Mucosa of stomach (tissue), 1 donor: Measurements from ENCODE around the gene COL8A1.

Experiments used
- H3K27me3 ChIP-seq: one replicate; pipeline ENCODE4 v1.7.0; 2013; ENCODE audit warnings: mild to moderate bottlenecking, low read length; ENCODE audit not compliant: control insufficient read depth, insufficient read depth
- H3K36me3 ChIP-seq: one replicate; pipeline ENCODE4 v1.7.0; 2013; ENCODE audit warnings: low read length; ENCODE audit not compliant: control insufficient read depth, insufficient read depth
- H3K4me1 ChIP-seq: one replicate; pipeline ENCODE4 v1.7.0; 2013; ENCODE audit warnings: mild to moderate bottlenecking, low read length; ENCODE audit not compliant: control insufficient read depth, insufficient read depth
- H3K4me3 ChIP-seq: one replicate; pipeline ENCODE4 v1.7.0; 2013; ENCODE audit warnings: low read length
- H3K9ac ChIP-seq: one replicate; pipeline ENCODE4 v1.7.0; 2013; ENCODE audit warnings: mild to moderate bottlenecking, low read length, moderate library complexity
- H3K9me3 ChIP-seq: one replicate; pipeline ENCODE4 v1.7.0; 2013; ENCODE audit warnings: mild to moderate bottlenecking, low read length, moderate library complexity; ENCODE audit not compliant: control insufficient read depth
- donor health status: Pancreatic carcinoma.

COL8A1 gene

DNA sequence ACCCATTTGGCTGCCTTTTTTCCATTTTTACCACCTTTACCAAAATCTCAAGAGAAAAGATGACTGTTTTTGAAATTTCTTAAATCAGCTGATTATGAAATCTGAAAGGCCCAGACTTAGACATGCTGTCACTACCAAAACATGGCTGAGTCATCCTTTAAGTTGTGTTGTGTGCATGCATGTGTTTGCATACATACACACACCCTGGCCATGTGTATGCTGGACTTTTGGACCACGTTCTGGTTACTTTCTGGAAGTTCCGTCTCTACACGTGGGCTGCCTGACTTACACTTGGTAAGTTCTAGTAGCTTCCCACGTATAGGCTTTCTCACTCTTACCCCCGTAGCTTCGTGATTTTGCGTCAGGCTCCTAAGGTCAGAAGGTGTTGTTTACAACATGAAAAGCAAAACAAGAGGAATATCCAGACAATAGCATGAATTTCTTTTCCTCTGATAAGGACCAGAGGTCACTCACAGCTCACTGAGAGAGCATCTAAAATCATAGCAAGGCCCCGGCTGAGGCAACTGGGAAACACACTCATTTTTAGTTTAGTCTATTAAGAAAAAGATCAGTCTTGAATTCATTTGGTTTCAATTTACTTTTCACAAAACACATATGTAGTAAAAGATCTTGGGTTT is 62.4 kb downstream of the COL8A1 start:
- Histone ChIP-seq H3K9ac (no peak overlapping the region), H3K4me3 (no peak overlapping the region), H3K36me3 (no peaks in the 10 kb centered on the region), H3K4me1 (no peaks in the 10 kb centered on the region), H3K27me3 (no peaks in the 10 kb centered on the region), H3K9me3 (no peaks in the 10 kb centered on the region)

DNA sequence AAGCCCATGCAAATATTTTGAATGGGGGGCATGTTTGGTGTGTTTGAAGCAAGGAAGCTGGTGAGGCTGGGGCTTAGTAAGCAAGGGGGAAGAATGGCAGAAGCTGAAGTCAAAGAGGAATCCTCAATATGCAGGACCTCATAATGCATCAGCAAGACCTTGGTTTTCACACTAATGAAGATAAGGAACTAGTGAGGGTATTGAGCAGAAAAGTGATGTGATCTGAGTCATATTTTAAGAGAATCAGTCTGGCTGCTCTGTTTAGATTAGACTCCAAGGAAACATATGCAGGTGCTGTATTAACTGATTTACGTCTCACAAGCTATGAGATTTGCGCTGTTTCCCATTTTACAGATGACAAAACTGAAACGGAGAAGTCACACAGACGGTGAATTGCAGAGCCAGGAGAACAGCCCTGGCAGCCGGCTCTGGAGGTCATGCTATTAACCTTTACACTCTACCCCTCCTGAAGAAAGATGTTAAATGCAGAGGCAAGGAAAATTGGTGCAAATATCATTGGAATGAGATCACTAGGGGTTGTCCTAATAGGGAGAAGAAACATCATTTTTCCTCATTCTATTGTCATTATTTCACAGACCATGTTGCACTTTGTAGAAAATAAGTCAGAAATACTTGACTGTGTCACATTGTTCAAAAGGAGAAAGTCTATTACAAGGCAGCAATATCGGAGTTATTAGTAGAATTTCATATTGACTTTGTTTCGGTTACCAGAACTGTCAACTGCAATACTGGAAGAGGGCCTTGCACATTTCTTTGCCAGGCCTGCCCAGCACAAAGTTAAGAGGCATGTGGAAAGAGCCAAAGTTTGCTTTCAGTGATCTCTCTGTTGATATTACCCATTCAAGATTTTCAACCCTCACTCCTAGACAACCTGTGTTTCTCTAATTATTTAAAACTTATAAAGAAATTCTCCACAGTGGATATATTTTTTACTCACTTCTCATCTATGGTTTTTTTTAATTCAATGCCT is 64.9 kb downstream of the COL8A1 start:
- no peak overlapping the region for H3K4me3 ChIP-seq
- no peaks in the 10 kb centered on the region for H3K9me3 ChIP-seq
- no peak overlapping the region for H3K9ac ChIP-seq
- H3K4me1 ChIP-seq: no peaks in the 10 kb centered on the region
- no peaks in the 10 kb centered on the region for H3K36me3 ChIP-seq
- H3K27me3 ChIP-seq: no peaks in the 10 kb centered on the region

DNA sequence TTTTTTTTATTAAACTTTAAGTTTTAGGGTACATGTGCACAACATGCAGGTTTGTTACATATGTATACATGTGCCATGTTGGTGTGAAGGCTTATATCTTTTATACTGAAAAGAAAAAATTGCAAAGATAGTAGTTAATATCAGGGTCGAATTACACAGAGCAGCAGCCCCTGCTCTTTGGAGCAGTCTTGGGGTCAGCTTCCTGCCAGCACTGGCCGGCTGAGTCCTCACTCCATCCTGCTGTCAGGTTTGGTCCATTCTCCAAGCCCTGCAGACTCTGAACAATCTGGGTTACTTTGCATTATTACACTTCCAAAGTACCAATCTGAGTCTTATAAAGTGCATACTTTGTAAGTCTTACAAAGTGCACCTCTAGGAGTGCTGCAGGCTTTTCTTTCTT is 66.0 kb downstream of the COL8A1 start:
- Histone ChIP-seq H3K36me3 (no peaks in the 10 kb centered on the region), H3K4me3 (no peak overlapping the region), H3K27me3 (no peaks in the 10 kb centered on the region), H3K9ac (no peak overlapping the region), H3K4me1 (no peaks in the 10 kb centered on the region), H3K9me3 (no peaks in the 10 kb centered on the region)

DNA sequence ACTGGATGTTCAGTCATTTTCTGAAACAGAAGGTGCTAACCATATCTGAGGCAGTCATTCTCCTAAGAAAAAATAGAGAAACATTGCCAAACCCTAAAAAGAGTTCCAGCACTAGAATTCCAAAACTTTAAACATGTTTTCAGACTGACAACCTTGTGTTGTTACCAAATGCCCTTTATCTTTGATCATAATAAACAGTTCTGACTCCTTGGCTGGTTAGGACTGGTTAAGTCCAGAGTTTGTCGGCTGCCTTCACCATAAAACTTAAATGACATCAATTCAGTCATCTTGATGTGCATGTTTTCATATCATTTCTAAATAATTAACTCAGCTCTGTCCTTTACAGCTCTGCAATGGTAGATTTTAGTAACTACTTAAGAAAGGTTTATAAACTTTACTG is 68.0 kb downstream of the COL8A1 start:
- no peaks in the 10 kb centered on the region for H3K27me3 ChIP-seq
- no peak overlapping the region for H3K4me3 ChIP-seq
- H3K9me3 ChIP-seq: no peaks in the 10 kb centered on the region
- H3K36me3 ChIP-seq: no peaks in the 10 kb centered on the region
- H3K9ac ChIP-seq: no peak overlapping the region
- H3K4me1 ChIP-seq: no peaks in the 10 kb centered on the region

DNA sequence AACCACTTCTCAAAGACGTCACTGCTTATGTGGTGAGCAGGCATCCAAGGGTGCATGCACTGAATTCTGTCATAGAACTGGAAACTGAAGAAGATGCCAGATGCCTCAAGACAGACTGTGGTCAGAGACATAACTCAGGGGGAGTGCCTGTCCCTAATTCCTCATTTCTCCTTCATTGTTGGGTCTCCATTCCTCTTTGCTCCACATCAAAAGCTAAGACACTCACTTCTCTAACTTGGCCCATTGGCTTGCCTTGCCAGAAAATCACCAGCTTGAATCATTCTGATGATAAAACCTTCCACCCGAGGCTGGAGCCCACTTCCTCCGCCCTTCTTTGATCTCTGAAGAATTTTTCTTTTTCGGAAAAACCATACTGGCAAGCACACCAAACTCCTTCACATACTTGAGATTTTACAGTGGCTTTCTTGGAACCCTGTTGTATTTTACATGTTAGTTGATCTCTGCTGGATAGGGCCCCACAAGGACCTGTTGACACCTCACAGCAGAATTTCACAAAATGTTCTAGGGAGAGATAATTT is 69.9 kb downstream of the COL8A1 start:
- Histone ChIP-seq H3K4me3 (no peak overlapping the region), H3K9me3 (no peaks in the 10 kb centered on the region), H3K9ac (no peak overlapping the region), H3K27me3 (no peaks in the 10 kb centered on the region), H3K4me1 (no peaks in the 10 kb centered on the region), H3K36me3 (no peaks in the 10 kb centered on the region)

DNA sequence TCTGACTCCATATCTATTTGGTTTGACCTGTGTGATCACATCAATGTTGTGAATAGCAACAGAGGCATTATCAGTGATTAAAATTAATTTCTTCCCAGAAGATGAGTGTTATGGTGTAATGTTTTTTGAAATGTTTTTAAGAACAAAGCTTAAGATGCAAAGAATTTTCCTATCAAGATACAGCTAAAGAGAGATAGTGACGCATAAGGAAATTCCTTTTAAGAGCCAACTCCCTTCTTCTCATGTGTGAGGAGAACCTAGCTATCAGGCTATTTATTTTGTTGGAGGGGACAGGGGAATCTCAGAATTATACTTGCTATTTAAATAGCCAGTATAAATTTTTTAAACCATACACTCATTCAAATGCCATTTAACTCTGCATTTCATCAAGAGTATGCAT is 71.3 kb downstream of the COL8A1 start:
- no peaks in the 10 kb centered on the region for H3K27me3 ChIP-seq
- no peaks in the 10 kb centered on the region for H3K36me3 ChIP-seq
- H3K9me3 ChIP-seq: no peaks in the 10 kb centered on the region
- H3K9ac ChIP-seq: no peak overlapping the region
- no peaks in the 10 kb centered on the region for H3K4me1 ChIP-seq
- no peak overlapping the region for H3K4me3 ChIP-seq

DNA sequence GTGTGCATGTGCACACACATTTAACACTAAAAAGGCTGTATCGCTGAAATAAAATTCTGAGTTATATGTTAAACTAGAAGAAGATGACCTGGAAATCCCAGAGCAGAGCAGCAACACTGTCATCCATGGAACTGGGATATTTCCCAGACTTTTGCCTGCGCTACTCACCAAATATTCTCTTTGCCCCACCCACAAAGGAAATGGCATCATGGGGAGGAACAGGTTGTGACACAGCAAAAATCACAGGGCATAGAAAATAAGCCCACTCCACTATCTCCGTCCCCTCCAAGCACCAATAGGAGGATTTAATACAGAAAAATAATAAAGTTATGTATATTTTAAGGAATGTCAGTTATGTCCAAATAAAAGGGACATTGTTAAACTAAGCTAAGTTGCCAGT is 71.7 kb downstream of the COL8A1 start:
- Histone ChIP-seq H3K4me1 (no peaks in the 10 kb centered on the region), H3K36me3 (no peaks in the 10 kb centered on the region), H3K9me3 (no peaks in the 10 kb centered on the region), H3K4me3 (no peak overlapping the region), H3K27me3 (no peaks in the 10 kb centered on the region), H3K9ac (no peak overlapping the region)

DNA sequence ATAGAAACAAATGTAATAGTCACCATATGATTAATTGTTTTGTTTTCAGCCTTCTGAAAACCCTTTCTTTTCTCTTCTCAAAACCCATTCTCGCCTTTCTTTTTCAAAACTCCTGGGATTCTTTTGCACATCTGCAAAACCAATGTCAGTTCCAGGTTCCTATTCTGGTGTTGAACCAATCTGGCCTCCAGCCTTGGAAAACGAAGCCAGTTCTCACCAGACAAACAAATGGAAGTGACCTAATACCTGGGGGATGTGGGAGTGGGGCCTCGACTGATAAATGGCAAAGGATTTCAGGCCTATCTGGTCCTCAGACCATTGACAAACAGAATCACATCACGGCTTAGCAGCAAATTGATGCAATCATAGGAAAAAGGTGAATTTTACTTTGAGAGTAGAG is 73.0 kb downstream of the COL8A1 start:
- Histone ChIP-seq H3K36me3 (no peaks in the 10 kb centered on the region), H3K4me1 (no peaks in the 10 kb centered on the region), H3K9me3 (no peaks in the 10 kb centered on the region), H3K27me3 (no peaks in the 10 kb centered on the region), H3K9ac (no peak overlapping the region), H3K4me3 (no peak overlapping the region)

DNA sequence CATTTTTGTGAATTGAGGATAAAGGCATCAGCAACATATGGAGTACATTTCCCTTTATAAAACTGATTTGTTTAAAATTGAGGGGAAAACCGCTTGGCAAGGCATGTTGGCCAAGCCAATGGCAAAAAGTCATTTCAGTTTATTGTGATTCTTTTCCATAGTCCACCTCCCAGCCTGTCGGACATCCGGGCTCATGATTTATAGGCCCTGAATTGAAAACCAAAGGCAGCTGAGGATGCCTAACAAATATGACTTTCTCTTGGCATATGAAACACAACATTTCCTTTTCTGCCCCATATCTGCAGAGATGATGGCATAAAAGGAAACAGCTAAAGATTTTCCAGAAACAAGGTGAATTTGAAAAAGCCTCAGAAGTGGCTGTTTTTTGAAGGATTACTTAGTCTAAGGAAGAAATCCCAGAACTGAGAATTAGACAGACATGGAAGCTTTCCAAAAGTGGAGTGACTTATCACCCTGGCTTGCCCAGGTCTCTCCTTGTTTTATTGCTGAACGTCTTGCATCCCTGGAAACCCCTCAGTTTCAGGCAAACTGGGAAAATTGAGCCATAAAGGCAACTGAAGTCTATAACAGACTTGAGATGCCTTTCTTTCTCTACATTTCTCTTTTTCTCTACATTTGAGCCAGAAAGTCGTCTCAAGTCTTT is 74.0 kb downstream of the COL8A1 start:
- Histone ChIP-seq H3K27me3 (no peaks in the 10 kb centered on the region), H3K9ac (no peak overlapping the region), H3K9me3 (no peaks in the 10 kb centered on the region), H3K36me3 (no peaks in the 10 kb centered on the region), H3K4me3 (no peak overlapping the region), H3K4me1 (no peaks in the 10 kb centered on the region)

DNA sequence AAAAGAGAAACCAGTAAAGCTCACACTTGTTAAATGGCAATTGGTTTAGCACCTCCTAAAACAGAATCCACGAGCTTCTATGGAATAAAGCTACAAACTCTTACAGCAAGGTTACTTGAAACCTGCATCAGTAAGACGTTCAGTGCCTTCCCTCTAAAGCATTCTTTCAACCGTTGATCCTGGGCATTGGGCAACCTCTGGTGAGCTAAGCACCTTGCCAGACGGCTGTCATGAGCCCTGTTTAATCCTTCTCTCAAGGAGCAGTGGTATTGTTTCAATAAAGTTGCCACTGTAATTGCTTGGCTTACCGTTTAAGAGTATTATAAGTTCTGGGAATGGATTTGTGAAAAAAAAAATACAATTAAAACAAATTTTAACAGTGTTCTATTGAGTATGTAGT is 75.0 kb downstream of the COL8A1 start:
- no peaks in the 10 kb centered on the region for H3K27me3 ChIP-seq
- H3K36me3 ChIP-seq: no peaks in the 10 kb centered on the region
- no peak overlapping the region for H3K9ac ChIP-seq
- H3K4me1 ChIP-seq: no peaks in the 10 kb centered on the region
- H3K9me3 ChIP-seq: no peaks in the 10 kb centered on the region
- no peak overlapping the region for H3K4me3 ChIP-seq

DNA sequence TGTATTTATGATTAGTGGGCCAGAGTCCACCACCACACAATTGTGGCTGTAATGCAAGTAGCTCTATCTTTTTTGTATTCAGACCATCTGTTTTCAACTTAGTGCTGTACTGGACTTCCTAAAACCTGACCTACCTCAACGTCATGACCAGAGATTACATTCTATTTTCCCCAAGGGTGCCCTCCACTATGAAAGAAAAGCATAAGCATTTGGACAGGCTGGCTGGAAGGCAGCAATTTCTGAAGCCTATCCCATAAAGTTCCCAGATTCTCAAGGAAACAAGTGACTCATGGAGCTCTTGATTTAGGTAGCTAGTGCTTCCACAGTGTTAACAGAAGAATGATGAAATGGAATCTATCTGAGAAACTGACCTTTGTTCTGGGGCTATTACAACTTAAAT is 75.8 kb downstream of the COL8A1 start:
- H3K4me1 ChIP-seq: no peaks in the 10 kb centered on the region
- H3K4me3 ChIP-seq: no peak overlapping the region
- no peaks in the 10 kb centered on the region for H3K27me3 ChIP-seq
- no peaks in the 10 kb centered on the region for H3K9me3 ChIP-seq
- no peaks in the 10 kb centered on the region for H3K36me3 ChIP-seq
- no peak overlapping the region for H3K9ac ChIP-seq

DNA sequence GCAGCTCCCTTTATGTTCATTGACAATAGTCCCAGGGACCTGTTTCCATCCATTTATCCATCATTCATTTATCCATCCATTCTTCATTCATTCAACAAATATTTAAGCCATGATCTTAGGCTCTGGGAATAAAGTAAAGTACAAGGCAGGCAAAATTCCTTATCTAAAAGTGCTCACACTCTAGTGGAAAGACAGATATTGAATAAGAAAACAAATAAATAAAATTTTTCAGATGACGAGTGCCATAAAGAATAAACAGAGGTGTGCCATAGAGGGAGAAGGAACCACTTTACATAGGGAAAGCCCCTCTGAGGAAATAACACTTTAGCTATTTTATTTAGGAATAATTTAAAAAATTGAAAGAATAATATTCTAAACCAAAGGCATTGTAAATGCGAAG is 76.2 kb downstream of the COL8A1 start:
- Histone ChIP-seq H3K36me3 (no peaks in the 10 kb centered on the region), H3K9me3 (no peaks in the 10 kb centered on the region), H3K4me3 (no peak overlapping the region), H3K4me1 (no peaks in the 10 kb centered on the region), H3K9ac (no peak overlapping the region), H3K27me3 (no peaks in the 10 kb centered on the region)
